GM18517 (cell line): ENCODE measurements around the gene ASCC3.

Experiments
- ATAC-seq: cut with Tn5 transposase; IDR thresholded peaks from one replicate; pipeline ENCODE4 v1.9.1; 2021; ENCODE audit warnings: mild to moderate bottlenecking, moderate library complexity; ENCODE audit not compliant: unreplicated experiment

ASCC3 gene

DNA sequence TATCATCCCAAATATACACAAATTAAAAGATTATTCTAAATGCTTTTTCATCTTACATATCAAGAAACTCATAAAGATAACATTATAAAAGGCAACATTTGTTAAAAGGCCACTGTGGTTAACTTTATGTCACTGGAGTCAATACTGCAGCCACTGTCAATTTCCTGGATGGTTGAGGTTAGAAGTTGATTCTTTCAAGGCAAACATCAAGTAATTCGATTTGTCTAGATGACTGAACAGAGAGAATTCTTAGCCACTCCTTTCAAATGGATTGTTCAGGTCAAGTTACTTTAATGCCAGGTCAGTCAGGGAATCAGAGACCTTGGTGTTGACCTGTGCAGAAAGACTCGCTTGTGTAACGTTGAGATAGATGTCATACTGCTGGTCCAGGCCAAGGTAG, 372.0 kb downstream of the ASCC3 start:
- no peak for ATAC-seq

DNA sequence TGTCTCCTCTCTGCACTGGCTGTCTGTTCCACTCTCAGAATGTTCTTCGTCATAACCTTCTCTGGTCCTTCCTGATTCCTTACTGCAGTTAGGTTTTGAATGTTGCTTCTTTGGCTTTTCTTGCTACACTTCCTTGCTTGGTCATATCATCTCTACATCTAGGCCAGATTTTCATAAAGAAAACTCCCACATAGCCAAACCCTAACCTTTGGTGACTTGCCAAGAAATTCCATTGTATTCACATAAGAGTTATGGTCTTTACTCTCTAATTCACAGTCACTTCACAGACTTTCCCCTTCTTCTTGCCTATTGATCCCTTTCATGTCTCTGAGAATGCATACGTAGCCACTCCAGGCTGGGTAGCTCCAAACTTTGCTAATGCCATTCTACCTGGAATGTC, 374.5 kb downstream of the ASCC3 start:
- ATAC-seq = no peak

DNA sequence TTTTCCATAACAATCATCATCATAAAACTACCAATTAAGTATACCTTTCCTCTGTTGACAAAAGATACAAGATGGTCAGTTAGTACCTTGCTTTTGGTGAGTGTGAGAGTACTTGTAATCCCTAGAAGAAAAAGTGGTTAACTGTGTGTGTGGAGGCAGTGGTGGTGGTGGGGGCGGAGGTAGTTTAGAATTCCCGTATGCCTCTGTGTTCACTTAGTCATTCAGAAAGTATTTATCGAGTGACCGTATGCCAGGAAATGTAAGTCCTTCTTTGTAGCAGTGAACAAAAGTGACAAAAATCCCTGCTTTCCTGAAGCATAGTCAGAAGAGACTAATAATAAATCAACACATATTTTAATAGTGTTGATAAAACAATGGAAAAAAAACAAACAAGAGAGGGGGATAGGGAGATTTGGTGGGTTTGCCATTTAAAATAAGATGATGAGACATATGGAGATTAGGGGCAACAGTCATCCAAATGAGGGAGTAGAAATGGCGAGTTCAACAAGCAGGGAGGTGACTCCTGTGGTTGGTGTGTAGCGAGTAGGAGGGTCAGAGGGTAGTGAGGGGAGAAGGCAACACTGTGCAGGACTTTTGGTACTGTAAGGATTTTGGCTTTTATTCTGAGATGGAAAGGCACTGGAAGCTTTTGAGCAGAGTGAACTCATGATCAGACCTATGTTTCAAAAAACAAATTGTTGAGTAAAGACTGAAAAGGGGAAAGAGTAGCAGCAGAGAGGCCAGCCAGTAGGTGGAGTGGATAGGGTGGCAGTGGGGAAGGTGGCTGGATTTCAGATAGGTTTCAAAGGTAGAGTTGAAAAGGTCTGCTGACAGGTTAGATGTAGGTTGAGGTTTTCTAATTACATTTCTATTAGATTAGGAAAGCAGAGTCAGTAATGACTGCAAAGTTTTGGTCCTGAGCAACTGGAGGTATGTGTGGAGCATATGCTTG, 376.1 kb downstream of the ASCC3 start:
- ATAC-seq = no peak

DNA sequence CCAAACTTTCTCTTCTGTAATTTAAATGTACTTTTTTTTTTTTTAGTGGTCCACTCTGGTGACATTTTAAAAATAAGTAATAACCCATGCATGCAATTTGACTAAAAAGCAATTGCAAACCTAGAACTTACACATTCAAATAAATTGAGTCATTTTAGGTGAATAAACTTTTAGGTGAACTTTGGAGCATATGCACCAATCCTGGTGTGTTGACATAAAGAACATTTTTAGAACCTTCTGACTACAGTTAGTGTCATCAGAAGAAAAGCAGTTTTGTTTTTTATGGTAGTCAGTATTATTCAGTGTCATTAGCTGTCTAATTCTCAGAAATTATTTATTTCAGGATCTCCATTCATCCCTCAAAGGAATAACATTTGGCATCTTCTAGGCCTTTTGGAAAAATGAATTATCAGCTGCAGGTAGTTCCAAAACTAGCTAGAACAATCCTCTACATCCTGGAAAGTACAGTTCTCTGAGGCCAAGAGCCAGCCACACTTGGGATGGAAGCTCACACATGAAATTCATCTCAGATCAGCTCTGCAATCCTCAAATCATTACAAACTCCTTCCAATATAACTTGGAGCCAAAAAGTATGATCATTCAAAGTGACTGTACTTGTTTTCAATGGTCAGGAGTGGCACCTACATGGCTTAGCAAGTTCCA, 378.0 kb downstream of the ASCC3 start:
- no peak for ATAC-seq

DNA sequence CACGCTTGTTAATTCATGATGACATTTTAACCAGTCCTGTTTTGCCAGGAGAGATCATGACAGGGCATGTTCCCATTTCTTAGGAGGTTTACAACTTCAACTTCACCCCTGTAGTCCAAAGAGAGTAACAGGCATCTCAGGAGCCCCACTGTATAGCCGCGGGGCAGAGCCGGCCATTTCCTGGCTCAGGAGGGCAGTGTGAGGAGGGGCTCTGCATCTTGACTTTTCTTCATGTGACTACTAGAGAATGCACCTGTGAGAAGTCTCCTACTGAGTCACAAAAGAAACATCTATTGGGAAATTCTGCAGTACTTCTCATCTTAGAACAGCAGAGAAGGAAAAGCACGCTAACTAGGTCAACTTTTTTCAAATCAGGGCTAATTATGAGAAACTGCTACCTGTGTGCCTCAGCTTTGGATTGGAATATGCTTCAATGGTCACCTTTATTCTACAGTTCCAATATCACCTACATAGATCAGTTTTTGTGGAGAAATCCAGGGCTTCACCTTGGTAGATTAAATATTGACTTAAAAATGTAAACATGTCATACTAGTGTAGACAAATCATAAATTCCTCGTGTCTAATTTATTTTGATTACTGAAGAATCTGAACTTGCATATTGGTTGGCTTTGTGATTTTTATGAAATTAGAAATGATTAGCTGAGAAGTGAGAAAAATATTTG, 387.8 kb downstream of the ASCC3 start:
- no peak for ATAC-seq

DNA sequence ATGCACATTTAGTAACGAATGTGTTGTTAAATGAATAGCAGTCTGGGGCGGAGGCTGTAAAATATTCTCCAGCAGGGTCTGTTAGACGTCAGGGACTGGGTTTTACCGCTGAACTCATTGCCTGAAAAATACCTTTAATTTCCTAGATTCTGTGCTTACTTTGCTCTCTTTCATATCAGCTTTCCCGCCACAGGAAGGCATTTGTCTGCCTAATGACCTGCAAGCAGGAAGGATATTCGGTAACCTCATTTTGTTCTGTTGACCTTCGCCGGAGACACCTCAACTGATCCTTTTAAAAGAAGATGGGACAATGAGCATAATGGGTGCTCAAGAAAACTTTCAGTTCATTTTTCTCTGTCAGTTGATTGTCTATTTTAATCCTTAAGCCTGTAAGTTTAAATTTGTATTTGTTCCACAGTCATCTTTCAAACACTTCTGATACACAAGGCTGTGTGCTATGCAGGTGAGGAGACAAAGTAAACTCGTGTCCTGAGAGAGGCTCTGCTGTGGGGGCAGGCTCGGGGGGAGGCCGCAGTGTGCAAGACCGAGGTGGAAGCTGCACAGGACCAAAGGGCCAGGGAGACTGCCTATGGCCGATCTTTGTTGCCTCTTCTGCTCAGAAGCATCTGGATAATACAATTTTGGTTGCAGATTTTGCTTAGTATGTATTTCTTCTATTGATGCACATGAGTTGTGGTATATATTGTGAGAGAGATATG, 389.0 kb downstream of the ASCC3 start:
- ATAC-seq = no peak

DNA sequence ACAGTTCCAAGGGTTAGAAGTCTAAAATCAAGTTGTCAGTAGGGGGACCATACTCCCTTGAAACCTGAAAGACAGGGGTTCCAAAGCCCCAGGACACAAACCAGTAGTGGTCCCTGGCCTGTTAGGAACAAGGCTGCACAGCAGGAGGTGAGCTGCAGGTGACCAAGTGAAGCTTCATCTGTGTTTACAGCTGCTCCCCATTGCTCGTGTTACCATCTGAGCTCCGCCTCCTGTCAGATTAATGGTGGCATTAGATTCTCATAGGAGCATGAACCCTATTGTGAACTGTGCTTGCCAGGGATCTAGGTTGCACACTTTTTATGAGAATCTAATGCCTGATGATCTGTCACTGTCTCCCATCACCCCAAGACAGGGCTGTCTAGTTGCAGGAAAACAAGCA, 391.1 kb downstream of the ASCC3 start:
- ATAC-seq = no peak

DNA sequence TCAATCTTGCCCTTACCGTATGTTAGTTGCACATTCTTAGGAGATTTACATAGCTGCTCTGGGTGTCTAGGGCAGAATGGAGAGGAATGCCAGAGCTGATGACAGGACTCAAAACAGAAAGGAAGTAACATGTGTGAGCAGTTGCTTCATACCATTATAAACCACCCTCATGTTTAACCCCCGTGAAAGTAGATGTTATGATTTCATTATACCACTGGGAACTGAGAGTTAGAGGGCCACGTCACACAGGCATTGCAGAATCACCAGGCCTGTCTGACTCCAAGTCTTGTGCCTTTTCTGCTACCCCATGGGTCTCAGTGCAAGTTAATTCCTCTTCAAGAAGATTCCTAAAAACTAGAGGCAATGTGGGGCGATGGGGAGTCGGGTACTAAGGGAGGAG, 392.9 kb downstream of the ASCC3 start:
- no peak for ATAC-seq

DNA sequence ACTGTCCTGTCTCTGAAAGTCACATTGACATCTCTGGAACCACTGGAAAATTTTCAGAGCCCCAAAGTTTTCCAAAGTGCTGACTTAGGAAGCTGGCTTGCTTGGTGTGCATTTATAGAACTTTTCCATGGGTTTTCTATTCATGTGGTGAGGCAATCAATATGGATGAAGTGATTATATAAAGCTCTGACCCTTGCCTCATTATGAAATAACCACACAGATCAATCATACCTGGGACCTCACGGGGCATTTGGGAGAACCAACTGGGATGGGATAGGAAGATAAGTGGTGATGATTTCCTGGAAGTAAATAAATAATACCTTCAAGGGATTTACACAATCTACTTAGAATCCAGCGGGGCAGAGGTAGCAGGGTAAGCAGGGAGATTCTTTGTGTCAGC, 393.5 kb downstream of the ASCC3 start:
- ATAC-seq = no peak

DNA sequence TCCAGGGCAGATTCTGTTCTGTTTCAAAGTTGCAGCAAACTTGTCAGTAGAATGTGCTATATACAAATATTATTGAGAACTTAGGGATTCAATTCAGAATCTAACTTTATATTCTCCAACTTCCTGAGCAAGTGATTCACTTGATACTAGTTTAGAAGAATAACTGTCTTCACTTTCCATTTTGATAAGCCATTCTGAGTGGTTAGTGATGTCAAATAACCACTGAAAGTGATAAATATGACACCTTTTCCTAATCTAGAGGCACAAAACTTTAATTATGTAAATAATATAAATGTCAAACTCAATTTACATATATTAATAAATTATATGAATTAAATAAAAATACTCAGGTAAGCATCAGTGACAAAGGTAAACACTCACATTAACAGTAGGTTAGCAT, 395.9 kb downstream of the ASCC3 start:
- no peak for ATAC-seq

DNA sequence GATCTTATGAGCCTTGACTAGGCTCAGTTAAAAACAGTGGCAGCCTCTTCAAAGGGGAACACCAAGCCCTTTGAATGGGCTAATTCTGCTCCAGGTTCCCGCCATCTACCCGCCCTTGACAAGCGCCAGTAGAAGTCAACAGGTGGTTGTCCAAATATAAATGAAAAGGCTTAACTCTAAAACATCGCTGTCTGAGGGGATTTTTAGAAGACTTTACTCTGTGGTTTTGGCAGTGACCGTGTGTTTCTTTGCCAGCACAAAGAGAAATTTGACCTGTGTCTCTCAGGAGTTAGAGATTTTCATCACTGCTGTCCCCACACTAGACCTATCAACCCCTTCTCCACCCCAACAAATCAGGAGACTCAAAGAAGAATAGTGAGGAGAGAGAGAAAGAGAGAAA, 396.7 kb downstream of the ASCC3 start:
- ATAC-seq = no peak

DNA sequence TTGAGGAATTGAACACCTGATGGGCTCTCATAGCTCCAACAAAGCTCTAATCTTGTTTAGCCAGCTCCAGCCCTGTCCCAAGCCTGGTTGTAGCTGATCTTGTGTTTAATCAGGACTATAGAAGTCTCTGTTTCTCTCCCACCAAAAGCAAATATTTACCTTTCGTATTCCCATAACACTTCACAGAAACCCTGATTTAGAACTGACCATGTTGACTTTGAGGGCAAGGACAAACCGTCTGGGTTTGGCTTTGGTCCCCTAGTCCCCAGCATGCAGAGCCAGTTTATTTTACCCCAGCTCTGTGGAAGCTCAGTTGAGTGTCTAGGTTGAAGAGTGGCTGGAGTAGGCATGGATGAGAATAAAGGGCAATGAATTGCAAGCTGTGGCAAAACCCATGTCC, 398.4 kb downstream of the ASCC3 start:
- ATAC-seq = no peak

DNA sequence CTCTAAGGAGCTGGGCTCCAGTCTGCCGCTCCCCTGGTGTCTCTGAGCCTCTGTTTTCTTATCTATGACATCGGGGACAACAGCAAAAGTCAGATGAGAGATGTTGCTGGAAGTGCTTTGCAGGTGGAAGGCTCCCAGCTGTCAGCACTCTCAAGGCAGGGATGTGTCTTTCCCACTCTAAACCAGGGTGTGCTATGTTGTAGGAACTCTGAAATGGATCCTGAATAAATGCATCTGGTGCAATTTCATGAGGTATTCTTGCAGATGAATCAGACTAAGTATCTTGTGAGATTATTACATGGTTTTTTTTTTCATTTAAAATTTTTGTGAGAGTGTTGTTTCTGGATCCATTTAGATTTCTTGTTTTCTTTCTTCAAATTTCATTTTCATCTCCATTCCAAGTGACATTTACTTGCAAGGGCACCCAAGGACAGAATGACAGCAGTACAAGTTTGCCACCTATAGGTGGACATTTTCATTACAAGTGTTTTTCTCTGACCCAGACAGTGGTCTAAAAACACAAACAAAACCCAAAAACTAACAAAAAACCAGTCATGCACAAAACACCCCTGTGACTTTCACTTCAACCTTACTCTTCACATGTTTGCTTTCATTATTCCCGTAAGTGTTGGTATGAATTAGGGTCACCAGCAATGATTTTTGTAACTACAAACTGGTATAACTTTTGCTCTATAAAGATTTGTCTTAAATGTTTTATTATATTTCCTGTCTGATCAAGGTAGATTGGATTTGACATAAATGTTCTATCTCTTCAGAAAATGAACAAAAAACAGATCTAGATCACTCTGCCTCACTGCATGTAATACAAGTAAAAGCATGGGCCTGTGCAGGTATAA, 401.7 kb downstream of the ASCC3 start:
- ATAC-seq = peak; percentile 59

DNA sequence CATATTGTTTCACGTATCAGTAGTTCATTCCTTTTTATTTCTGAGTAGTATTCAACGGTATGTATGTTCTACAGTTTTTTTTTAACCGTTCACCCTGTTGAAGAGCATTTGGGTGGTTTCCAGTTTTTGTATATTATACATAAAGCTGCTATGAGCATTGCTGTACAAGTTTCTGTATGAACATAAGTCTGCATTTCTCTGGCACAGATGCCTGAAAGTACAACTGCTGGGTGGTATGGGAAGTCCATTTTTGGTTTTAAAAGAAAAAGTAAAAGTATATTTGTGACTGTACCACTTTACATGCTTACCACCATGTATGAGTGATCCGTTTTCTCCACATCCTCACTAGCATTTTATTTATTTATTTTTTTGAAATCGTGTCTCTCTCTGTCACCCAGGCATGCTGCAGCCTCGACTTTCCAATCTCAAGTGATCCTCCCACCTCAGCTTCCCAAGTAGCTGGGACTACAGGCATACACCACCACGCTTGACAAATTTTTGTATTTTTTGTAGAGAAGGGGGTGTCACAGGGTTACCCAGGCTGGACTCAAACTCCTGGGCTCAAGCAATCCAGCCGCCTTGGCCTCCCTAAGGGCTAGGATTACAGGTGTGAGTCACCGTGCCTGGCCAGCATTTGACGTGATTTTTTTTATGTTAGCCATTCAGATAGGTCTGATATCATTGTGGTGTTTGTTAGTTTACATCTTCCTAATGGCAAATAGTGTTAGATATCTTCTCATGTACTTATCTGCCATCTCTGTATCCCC, 405.4 kb downstream of the ASCC3 start:
- peak; percentile 76 for ATAC-seq

DNA sequence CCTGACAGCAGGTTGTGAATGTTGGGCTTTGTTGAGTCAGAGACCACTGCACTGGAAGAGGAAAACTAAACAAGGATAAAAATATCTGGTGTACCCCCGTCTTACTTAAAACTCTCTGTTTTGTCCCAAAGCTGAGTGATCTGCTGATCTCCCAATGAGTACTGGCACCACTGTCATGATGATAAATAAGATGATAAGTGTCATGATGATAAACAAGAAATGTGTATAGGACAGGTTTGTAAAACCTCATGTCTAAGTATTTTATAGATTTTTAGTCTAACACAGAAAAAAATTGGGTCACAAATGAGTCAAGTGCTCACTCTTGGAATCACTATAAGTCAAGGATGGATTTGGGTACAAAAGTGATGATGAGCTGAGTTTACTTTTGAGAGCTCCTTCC, 407.9 kb downstream of the ASCC3 start:
- ATAC-seq = no peak

DNA sequence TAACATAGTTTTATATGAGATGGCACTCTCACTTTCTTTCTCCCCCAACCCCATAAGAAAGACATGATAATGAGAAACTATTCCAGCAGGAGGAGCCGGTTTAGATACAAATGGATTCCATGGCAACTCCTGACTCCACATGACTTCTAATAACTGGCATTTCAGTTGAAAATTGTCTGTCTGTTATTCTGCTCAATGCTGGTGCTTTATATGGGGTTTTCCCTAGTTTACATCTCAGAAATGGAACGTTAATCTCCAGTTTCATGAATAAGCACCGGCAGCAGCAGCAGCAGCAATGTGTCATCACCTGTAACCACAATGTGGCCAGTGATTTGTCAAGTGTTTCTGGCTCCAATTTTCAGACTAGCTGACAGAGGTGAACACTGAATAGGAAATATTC, 408.5 kb downstream of the ASCC3 start:
- ATAC-seq = peak; percentile 94

DNA sequence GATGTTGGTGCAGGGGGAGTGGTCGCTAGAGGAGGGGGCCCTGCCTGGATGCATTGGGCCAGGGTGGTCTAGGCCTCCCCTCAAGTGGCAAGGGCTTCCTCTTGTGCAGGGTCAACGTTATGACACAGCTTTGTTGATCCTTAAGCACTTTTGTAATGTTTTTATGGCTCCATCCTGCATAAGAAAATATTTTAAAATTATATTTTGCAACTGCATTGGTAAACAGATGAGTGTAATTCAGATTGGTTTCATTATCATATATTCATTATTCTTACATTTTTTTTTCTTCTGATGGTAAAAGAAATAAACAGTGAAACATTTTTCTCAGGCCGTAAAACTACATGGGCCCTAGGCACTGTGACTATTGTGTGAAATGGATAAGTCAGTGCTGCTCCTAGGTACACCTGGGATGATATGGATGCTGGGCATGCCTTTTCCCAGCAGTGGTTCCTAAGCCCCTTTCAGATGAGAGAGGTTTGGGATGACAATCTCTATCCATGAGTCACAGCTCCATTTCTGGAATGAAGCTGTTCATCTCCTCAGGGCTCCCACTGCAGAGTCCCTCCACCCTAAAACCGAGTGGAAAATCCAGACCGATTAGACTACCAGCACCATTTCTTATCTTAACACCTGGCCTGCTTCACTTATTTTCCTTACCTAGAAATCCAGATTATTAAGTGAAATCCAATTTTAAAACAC, 410.6 kb downstream of the ASCC3 start:
- ATAC-seq = no peak

DNA sequence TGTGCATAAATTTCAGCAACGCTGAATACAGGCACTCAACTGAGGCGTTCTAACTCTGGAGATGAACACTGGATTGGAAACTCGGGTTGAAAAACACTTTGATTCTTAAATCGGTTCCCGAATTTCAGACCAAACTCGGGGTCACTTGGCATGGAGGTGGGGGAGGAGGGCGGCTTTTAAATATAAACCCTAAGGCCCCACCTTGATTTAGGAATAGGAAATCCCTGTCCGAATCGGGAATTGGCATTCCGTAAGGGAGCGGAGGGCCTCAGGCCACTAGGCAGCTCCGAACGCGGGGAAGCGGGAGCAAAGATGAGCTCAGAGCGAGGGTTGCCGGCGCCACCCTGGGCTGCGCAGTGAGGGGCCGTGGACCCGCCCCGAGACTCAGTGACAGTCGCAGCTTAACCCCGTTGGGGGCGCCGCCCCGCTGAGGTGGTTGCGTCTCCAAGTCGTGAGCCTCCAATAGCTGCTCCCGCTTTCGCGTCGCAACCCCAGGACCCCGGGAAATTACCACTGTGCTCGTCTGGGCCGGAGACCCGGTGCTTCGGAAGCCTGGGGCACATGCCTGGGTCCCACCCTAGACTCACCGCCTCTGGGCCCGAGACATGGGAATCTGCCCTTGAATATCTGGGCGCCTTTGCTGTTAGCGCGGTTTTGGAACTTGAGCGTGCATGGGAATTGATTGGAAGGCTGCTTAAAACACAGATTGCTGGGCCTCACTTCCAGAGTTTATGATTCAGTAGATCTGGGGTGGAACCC, 411.8 kb downstream of the ASCC3 start:
- ATAC-seq = no peak
